Tibial artery (tissue), 4 donors: ENCODE results near the gene DESI2.
"Not testable (repeated sequence)": the region's sequence is repeated elsewhere in the genome, so short reads cannot be mapped to it uniquely, and the experiment has no call there.

Source experiments
- DNase-seq, 2 donors: peaks; one replicate each; pipeline ENCODE4 v3.0.0-alpha.2; 2019
- H3K27ac ChIP-seq, 2 donors: fragments of 200-600 bp; sonication (generic) in 1 of 2; 1 replicate in 1 of 2; 2 replicates in 1 of 2; pipeline ENCODE4 v1.5.1; 2018 to 2019; ENCODE audit warnings: mild to moderate bottlenecking in 1 of 2
- H3K27me3 ChIP-seq, 2 donors: fragments of 200-600 bp; sonication (generic) in 1 of 2; one replicate each; pipeline versions ENCODE4 v1.5.1 to v1.6.0; 2016 to 2019
- H3K36me3 ChIP-seq, 3 donors: fragments of 200-600 bp; sonication (generic) in 2 of 3; one replicate each; pipeline ENCODE4 v1.5.1; 2016 to 2019; ENCODE audit warnings: mild to moderate bottlenecking in 2 of 3
- H3K4me1 ChIP-seq, 4 donors: fragments of 200-600 bp; sonication (generic) in 2 of 4; 1 replicate in 3 of 4; 2 replicates in 1 of 4; pipeline ENCODE4 v1.5.1; 2016 to 2019
- H3K4me3 ChIP-seq, 2 donors: fragments of 200-600 bp; sonication (generic) in 1 of 2; 1 replicate in 1 of 2; 2 replicates in 1 of 2; pipeline ENCODE4 v1.5.1; 2018 to 2019; ENCODE audit warnings: mild to moderate bottlenecking in 2 of 2
- H3K9me3 ChIP-seq, 3 donors: fragments of 200-600 bp; sonication (generic) in 1 of 3; one replicate each; pipeline ENCODE4 v1.5.1; 2016 to 2019
- intact Hi-C: fragments of 100-400 bp; cut with DNase I; formaldehyde crosslinking; loops from one replicate; pipeline ENCODE4 v1.15.0; 2023; ENCODE audit warnings: low total_unique reads
- TF ChIP-seq, protein P1 (sequence below), 2 experiments: fragments of 200-600 bp in 1 of 2; fragments of 450-650 bp in 1 of 2; IDR thresholded peaks; one replicate each; pipeline ENCODE4 v1.5.1; 2017 to 2019; ENCODE audit warnings: antibody characterized with exemption in 2 of 2, mild to moderate bottlenecking in 1 of 2, moderate library complexity in 1 of 2

The DESI2 gene

GRCh38 chr1:244674446-244674845 is 21.5 kb downstream of the DESI2 start:
- no peak for DNase-seq
- peaks cover 0 to 50% (median 14%) of the 10 kb centered on the region in 4 donors for H3K4me1 ChIP-seq
- no peaks in the 10 kb centered on the region for H3K27me3 ChIP-seq
- H3K36me3 ChIP-seq = no peaks in the 10 kb centered on the region
- no peak overlapping the region for H3K4me3 ChIP-seq
- peak overlapping the region; percentile 53 to 74 for H3K27ac ChIP-seq
- no peaks in the 10 kb centered on the region for H3K9me3 ChIP-seq
- intact Hi-C loops = no loop called here
- TF ChIP-seq, protein P1, sequence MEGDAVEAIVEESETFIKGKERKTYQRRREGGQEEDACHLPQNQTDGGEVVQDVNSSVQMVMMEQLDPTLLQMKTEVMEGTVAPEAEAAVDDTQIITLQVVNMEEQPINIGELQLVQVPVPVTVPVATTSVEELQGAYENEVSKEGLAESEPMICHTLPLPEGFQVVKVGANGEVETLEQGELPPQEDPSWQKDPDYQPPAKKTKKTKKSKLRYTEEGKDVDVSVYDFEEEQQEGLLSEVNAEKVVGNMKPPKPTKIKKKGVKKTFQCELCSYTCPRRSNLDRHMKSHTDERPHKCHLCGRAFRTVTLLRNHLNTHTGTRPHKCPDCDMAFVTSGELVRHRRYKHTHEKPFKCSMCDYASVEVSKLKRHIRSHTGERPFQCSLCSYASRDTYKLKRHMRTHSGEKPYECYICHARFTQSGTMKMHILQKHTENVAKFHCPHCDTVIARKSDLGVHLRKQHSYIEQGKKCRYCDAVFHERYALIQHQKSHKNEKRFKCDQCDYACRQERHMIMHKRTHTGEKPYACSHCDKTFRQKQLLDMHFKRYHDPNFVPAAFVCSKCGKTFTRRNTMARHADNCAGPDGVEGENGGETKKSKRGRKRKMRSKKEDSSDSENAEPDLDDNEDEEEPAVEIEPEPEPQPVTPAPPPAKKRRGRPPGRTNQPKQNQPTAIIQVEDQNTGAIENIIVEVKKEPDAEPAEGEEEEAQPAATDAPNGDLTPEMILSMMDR (IDR thresholded peaks at IDR 0.05) = no peak

DNA sequence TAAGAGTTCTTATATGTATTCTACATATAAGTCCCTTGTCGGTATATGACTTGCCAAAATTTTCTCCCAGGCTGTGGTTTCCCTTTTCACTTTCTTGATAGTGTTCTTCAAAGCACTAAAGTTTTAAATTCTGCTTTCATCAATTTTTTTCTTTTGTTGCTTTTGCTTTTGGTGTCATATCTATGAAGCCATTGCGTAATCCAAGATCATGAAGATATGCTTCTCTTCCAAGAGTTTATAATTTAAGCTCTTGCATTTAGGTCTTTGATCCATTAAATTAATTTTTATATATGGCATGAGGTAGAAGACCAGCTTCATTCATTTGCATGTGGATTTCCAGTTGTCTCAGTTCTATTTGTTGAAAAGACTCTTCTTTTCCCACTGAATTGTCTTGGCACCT is 22.2 kb downstream of the DESI2 start:
- intact Hi-C loops = no loop called here
- peak overlapping the region in 1 of 2 donors; percentile 74 for H3K27ac ChIP-seq
- no peak for DNase-seq
- H3K9me3 ChIP-seq = no peaks in the 10 kb centered on the region
- H3K27me3 ChIP-seq = no peaks in the 10 kb centered on the region
- no peaks in the 10 kb centered on the region for H3K36me3 ChIP-seq
- no peak overlapping the region for H3K4me3 ChIP-seq
- H3K4me1 ChIP-seq = peaks cover 0 to 57% (median 16%) of the 10 kb centered on the region in 4 donors
- TF ChIP-seq, protein P1 (IDR thresholded peaks at IDR 0.05) = no peak

- no peak for DNase-seq
- H3K4me1 ChIP-seq = peaks cover 0 to 65% (median 13%) of the 10 kb centered on the region in 4 donors
- intact Hi-C loops = no loop called here
- no peaks in the 10 kb centered on the region for H3K36me3 ChIP-seq
- no peaks in the 10 kb centered on the region for H3K9me3 ChIP-seq
- TF ChIP-seq, protein P1 (IDR thresholded peaks at IDR 0.05) = no peak
- no peaks in the 10 kb centered on the region for H3K27me3 ChIP-seq
- H3K4me3 ChIP-seq = no peak overlapping the region
- H3K27ac ChIP-seq = peak overlapping the region in 1 of 2 donors; percentile 34
Observed at GRCh38 chr1:244678697-244679096, 25.8 kb downstream of the DESI2 start.

DNA sequence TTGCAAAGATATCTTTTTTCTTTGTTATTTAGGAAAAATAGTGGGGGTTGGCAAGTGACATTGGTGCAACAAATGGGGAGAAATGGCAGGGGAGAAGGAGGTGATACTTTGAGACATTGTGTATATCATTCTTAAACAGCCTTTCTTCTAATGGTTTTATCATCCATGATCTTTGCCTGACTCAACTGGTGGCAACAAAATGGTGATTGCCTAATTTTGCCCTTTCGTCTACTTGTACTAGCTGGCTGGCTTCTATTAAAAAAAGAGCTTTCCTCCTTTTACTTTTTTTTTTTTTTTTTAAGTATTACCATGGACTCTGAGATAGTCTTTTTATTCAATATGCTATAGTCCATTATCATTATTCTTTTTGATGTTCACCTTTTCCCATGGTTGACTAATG is 27.7 kb downstream of the DESI2 start:
- Histone ChIP-seq H3K36me3 (no peaks in the 10 kb centered on the region), H3K9me3 (no peaks in the 10 kb centered on the region), H3K27ac (no peak overlapping the region), H3K4me3 (no peak overlapping the region), H3K4me1 (peaks cover 0 to 45% (median 12%) of the 10 kb centered on the region in 4 donors), H3K27me3 (no peaks in the 10 kb centered on the region)
- DNase-seq = peak in 1 of 2 donors; percentile 26
- intact Hi-C loops = no loop called here
- TF ChIP-seq, protein P1 (IDR thresholded peaks at IDR 0.05) = no peak

- H3K27ac ChIP-seq, H3K4me3 ChIP-seq, H3K9me3 ChIP-seq, H3K36me3 ChIP-seq, H3K27me3 ChIP-seq, DNase-seq, intact Hi-C loops: not testable (repeated sequence)
- peaks cover 0 to 41% (median 12%) of the 10 kb centered on the region in 4 donors for H3K4me1 ChIP-seq
Observed at GRCh38 chr1:244682087-244682486, 29.2 kb downstream of the DESI2 start.

GRCh38 chr1:244695937-244696336 is 43.0 kb downstream of the DESI2 start:
- H3K4me1 ChIP-seq = peaks cover 0 to 15% (median 0%) of the 10 kb centered on the region in 4 donors
- no peaks in the 10 kb centered on the region for H3K9me3 ChIP-seq
- no peak overlapping the region for H3K4me3 ChIP-seq
- TF ChIP-seq, protein P1 (IDR thresholded peaks at IDR 0.05) = no peak
- no peak for DNase-seq
- H3K27me3 ChIP-seq = no peaks in the 10 kb centered on the region
- intact Hi-C loops = no loop called here
- peaks cover 21 to 93% (median 49%) of the 10 kb centered on the region in 3 donors for H3K36me3 ChIP-seq
- no peak overlapping the region for H3K27ac ChIP-seq
